MM.1S (cell line): Measurements from ENCODE around the gene ZNF521.

Experiments used
- DNase-seq: peaks from one replicate; pipeline ENCODE4 v3.0.0-alpha.2; 2015
- H2AFZ ChIP-seq: fragments of 300-600 bp; sonication (generic); 2 replicates; pipeline ENCODE4 v1.6.0; 2016; ENCODE audit warnings: antibody characterized with exemption, low read length
- H3F3A ChIP-seq: fragments of 300-600 bp; sonication (generic); 2 replicates; pipeline ENCODE4 v1.6.1; 2016; ENCODE audit warnings: mild to moderate bottlenecking, antibody characterized with exemption, low read length, moderate library complexity, mixed read lengths; ENCODE audit not compliant: insufficient read depth
- H3K27ac ChIP-seq: fragments of 300-600 bp; sonication (generic); 2 replicates; pipeline ENCODE4 v1.5.1; 2016; ENCODE audit warnings: mild to moderate bottlenecking, low read length
- H3K27me3 ChIP-seq: fragments of 300-600 bp; sonication (generic); replicated peaks from 2 replicates; pipeline ENCODE4 v1.6.0; 2016; ENCODE audit warnings: low read length; ENCODE audit not compliant: insufficient read depth
- H3K36me3 ChIP-seq: fragments of 300-600 bp; sonication (generic); replicated peaks from 2 replicates; pipeline ENCODE4 v1.6.1; 2016; ENCODE audit warnings: mild to moderate bottlenecking, low read length, mixed read lengths; ENCODE audit not compliant: insufficient read depth
- H3K4me1 ChIP-seq: fragments of 300-600 bp; sonication (generic); 2 replicates; pipeline ENCODE4 v1.6.1; 2016; ENCODE audit warnings: low read length, mixed read lengths
- H3K4me2 ChIP-seq: fragments of 300-600 bp; sonication (generic); 2 replicates; pipeline ENCODE4 v1.6.0; 2016; ENCODE audit warnings: low read depth, low read length
- H3K4me3 ChIP-seq: fragments of 300-600 bp; sonication (generic); 2 replicates; pipeline ENCODE4 v1.5.1; 2016; ENCODE audit warnings: low read length, mixed read lengths
- H3K79me2 ChIP-seq: fragments of 300-600 bp; sonication (generic); 2 replicates; pipeline ENCODE4 v1.6.1; 2016; ENCODE audit warnings: mixed run types, low read length, mixed read lengths
- H3K9ac ChIP-seq: fragments of 300-600 bp; sonication (generic); 2 replicates; pipeline ENCODE4 v1.6.1; 2016; ENCODE audit warnings: low read length, mixed read lengths
- H3K9me2 ChIP-seq: fragments of 300-600 bp; sonication (generic); replicated peaks from 2 replicates; pipeline ENCODE4 v1.6.1; 2016; ENCODE audit warnings: mild to moderate bottlenecking, low read length, mixed read lengths; ENCODE audit not compliant: insufficient read depth
- H3K9me3 ChIP-seq: fragments of 300-600 bp; sonication (generic); replicated peaks from 2 replicates; pipeline ENCODE4 v1.6.1; 2016; ENCODE audit warnings: mild to moderate bottlenecking, low read length, mixed read lengths; ENCODE audit not compliant: insufficient read depth
- H4K20me1 ChIP-seq: fragments of 300-600 bp; sonication (generic); 2 replicates; pipeline ENCODE4 v1.6.1; 2016; ENCODE audit warnings: mild to moderate bottlenecking, low read length, moderate library complexity, mixed read lengths; ENCODE audit not compliant: insufficient read depth
- EZH2 ChIP-seq: fragments of 300-600 bp; sonication (generic); optimal IDR thresholded peaks from 2 replicates; pipeline ENCODE3; 2017; ENCODE audit warnings: low read depth, mild to moderate bottlenecking, antibody characterized with exemption, low read length, mixed read lengths
- EZH2phosphoT487 ChIP-seq: fragments of 300-600 bp; sonication (generic); IDR thresholded peaks from 2 replicates; pipeline ENCODE4 v1.6.1; 2018; ENCODE audit warnings: antibody characterized with exemption, low read length
- TF ChIP-seq, protein P1 (sequence below): fragments of 300-600 bp; sonication (generic); IDR thresholded peaks from 2 replicates; pipeline ENCODE4 v1.5.1; 2016; ENCODE audit warnings: antibody characterized with exemption, low read length, mixed read lengths

ZNF521 gene

DNA sequence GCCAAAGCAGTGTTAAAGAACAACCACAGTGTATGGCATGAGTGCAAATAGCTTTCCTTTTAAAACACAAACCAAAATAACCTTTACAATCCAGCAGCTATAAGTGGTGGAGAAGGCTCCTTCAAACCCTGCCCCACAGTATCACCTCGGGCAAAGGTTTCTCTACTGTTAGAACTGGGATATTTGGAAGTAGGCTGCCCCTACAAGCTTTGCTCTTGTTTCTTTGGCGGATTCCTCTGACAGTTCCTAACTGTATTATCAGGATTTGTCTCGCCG lies 214.8 kb downstream of the ZNF521 start:
- Histone ChIP-seq H3K9me2 (no peaks in the 10 kb centered on the region), H3K27ac (no peak overlapping the region), H2AFZ (no peak overlapping the region), H4K20me1 (no peaks in the 10 kb centered on the region), H3K79me2 (no peaks in the 10 kb centered on the region), H3K36me3 (no peaks in the 10 kb centered on the region), H3F3A (no peaks in the 10 kb centered on the region), H3K4me3 (no peak overlapping the region), H3K27me3 (no peaks in the 10 kb centered on the region), H3K4me2 (no peak overlapping the region), H3K4me1 (no peaks in the 10 kb centered on the region), H3K9ac (no peak overlapping the region), H3K9me3 (no peaks in the 10 kb centered on the region)
- no peak for TF ChIP-seq EZH2
- TF ChIP-seq EZH2phosphoT487: no peak
- TF ChIP-seq, protein P1, sequence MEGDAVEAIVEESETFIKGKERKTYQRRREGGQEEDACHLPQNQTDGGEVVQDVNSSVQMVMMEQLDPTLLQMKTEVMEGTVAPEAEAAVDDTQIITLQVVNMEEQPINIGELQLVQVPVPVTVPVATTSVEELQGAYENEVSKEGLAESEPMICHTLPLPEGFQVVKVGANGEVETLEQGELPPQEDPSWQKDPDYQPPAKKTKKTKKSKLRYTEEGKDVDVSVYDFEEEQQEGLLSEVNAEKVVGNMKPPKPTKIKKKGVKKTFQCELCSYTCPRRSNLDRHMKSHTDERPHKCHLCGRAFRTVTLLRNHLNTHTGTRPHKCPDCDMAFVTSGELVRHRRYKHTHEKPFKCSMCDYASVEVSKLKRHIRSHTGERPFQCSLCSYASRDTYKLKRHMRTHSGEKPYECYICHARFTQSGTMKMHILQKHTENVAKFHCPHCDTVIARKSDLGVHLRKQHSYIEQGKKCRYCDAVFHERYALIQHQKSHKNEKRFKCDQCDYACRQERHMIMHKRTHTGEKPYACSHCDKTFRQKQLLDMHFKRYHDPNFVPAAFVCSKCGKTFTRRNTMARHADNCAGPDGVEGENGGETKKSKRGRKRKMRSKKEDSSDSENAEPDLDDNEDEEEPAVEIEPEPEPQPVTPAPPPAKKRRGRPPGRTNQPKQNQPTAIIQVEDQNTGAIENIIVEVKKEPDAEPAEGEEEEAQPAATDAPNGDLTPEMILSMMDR: no peak
- DNase-seq: no peak

GRCh38 chr18:25136416-25137196 lies 215.4 kb downstream of the ZNF521 start:
- H3K9me3 ChIP-seq: no peaks in the 10 kb centered on the region
- H3K27ac ChIP-seq: no peak overlapping the region
- H3K27me3 ChIP-seq: no peaks in the 10 kb centered on the region
- H3K9me2 ChIP-seq: no peaks in the 10 kb centered on the region
- no peak for TF ChIP-seq EZH2
- TF ChIP-seq, protein P1: no peak
- TF ChIP-seq EZH2phosphoT487: no peak
- H2AFZ ChIP-seq: no peak overlapping the region
- H3K4me2 ChIP-seq: no peak overlapping the region
- no peak overlapping the region for H3K4me3 ChIP-seq
- H4K20me1 ChIP-seq: no peaks in the 10 kb centered on the region
- no peaks in the 10 kb centered on the region for H3F3A ChIP-seq
- H3K36me3 ChIP-seq: no peaks in the 10 kb centered on the region
- no peaks in the 10 kb centered on the region for H3K79me2 ChIP-seq
- H3K4me1 ChIP-seq: no peaks in the 10 kb centered on the region
- DNase-seq: no peak
- no peak overlapping the region for H3K9ac ChIP-seq

- Histone ChIP-seq H3K4me2 (no peak overlapping the region), H3K79me2 (no peaks in the 10 kb centered on the region), H3K4me1 (no peaks in the 10 kb centered on the region), H3K27ac (no peak overlapping the region), H3F3A (no peaks in the 10 kb centered on the region), H3K36me3 (no peaks in the 10 kb centered on the region), H3K9me2 (no peaks in the 10 kb centered on the region), H3K4me3 (no peak overlapping the region), H2AFZ (no peak overlapping the region), H4K20me1 (no peaks in the 10 kb centered on the region), H3K9me3 (no peaks in the 10 kb centered on the region), H3K9ac (no peak overlapping the region), H3K27me3 (no peaks in the 10 kb centered on the region)
- no peak for DNase-seq
- no peak for TF ChIP-seq EZH2phosphoT487
- TF ChIP-seq EZH2: no peak
- TF ChIP-seq, protein P1: no peak
Observed at GRCh38 chr18:25134861-25135260, 217.1 kb downstream of the ZNF521 start.
